HG03108 (cell line): ENCODE results near the gene STAP2.

Experiments used
- ATAC-seq: cut with Tn5 transposase; IDR thresholded peaks from one replicate; pipeline ENCODE4 v1.9.1; 2021; ENCODE audit warnings: moderate library complexity; ENCODE audit not compliant: unreplicated experiment

Gene STAP2

GRCh38 chr19:4370418-4371041, 31.9 kb upstream of the STAP2 start:
- ATAC-seq, result no peak

GRCh38 chr19:4369888-4370260, 31.2 kb upstream of the STAP2 start:
- no peak for ATAC-seq

- ATAC-seq, result peak; percentile 45
These were observed 30.7 kb upstream of the STAP2 start for GRCh38 chr19:4369109-4369887.

- ATAC-seq, result no peak
These were observed 29.6 kb upstream of the STAP2 start for GRCh38 chr19:4368128-4368820.

- no peak for ATAC-seq
These were observed 29.1 kb upstream of the STAP2 start for GRCh38 chr19:4367781-4368127.

- no peak for ATAC-seq
These were observed 28.7 kb upstream of the STAP2 start for GRCh38 chr19:4367336-4367723.

- no peak for ATAC-seq
These were observed 28.2 kb upstream of the STAP2 start for GRCh38 chr19:4366666-4367335.

- no peak for ATAC-seq
These were observed 27.4 kb upstream of the STAP2 start for GRCh38 chr19:4365791-4366665.

- ATAC-seq, result no peak
These were observed 26.7 kb upstream of the STAP2 start for GRCh38 chr19:4365341-4365740.

- ATAC-seq, result no peak
These were observed 25.1 kb upstream of the STAP2 start for GRCh38 chr19:4363571-4364304.

- no peak for ATAC-seq
These were observed 24.4 kb upstream of the STAP2 start for GRCh38 chr19:4362831-4363545.

GRCh38 chr19:4362101-4362828, 23.6 kb upstream of the STAP2 start:
- no peak for ATAC-seq

GRCh38 chr19:4361152-4362046, 22.8 kb upstream of the STAP2 start:
- ATAC-seq, result no peak

- ATAC-seq, result no peak
These were observed 22.1 kb upstream of the STAP2 start for GRCh38 chr19:4360641-4361151.

- ATAC-seq, result no peak
These were observed 21.5 kb upstream of the STAP2 start for GRCh38 chr19:4360081-4360569.

- no peak for ATAC-seq
These were observed 21.0 kb upstream of the STAP2 start for GRCh38 chr19:4359627-4360000.
